ENCODE data around the gene PDIK1L.

PDIK1L gene

GRCh38 chr1:26094076-26094669 lies 17.5 kb upstream of the PDIK1L start:
- TF ChIP-seq POLR2AphosphoS5 (IDR thresholded peaks at IDR 0.05; ENCODE audit: low read depth, low read length) (no peak), TAF1 (IDR thresholded peaks at IDR 0.05; ENCODE audit: borderline replicate concordance, insufficient read depth, low read length) (no peak), SIN3A (IDR thresholded peaks at IDR 0.05; ENCODE audit: borderline replicate concordance, insufficient read depth, low read length) (no peak), FOXP2 (optimal IDR thresholded peaks at IDR 0.05; ENCODE audit: borderline replicate concordance, extremely low read depth, extremely low read length, insufficient read depth) (no peak), REST (IDR thresholded peaks at IDR 0.05; ENCODE audit: insufficient read depth in 1 of 2, low read depth in 2 of 2, low read length in 2 of 2) (no peak)

- TF ChIP-seq SIN3A (IDR thresholded peaks at IDR 0.05; ENCODE audit: borderline replicate concordance, insufficient read depth, low read length) (no peak), FOXP2 (optimal IDR thresholded peaks at IDR 0.05; ENCODE audit: borderline replicate concordance, extremely low read depth, extremely low read length, insufficient read depth) (peak; percentile 33)
Observed at GRCh38 chr1:26094677-26095383, 16.8 kb upstream of the PDIK1L start.

DNA sequence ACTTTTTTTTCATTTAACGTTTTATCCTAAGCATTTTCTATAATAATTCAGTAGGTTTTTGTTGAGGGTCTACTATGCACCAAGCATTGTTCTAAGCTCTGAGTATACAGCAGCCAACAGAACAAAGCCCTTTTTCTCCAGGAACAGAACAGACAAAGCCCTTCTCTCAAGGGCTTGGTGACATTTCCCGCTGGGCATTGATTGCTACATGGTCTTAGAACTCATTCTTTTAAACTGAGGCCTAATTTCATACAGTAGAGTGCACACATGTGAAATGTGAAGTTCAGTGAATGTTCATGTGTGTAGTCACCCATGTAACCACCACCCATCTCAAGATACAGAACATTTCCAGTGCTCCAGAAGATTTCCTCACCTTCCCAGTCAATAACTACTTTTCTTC lies 15.2 kb upstream of the PDIK1L start:
- no peak for TF ChIP-seq REST (IDR thresholded peaks at IDR 0.05; ENCODE audit: insufficient read depth in 1 of 2, low read depth in 2 of 2, low read length in 2 of 2)

GRCh38 chr1:26097696-26098095 lies 13.9 kb upstream of the PDIK1L start:
- TF ChIP-seq SIN3A (IDR thresholded peaks at IDR 0.05; ENCODE audit: borderline replicate concordance, insufficient read depth, low read length): no peak
- TF ChIP-seq TAF1 (IDR thresholded peaks at IDR 0.05; ENCODE audit: borderline replicate concordance, insufficient read depth, low read length): no peak
- no peak for TF ChIP-seq REST (IDR thresholded peaks at IDR 0.05; ENCODE audit: insufficient read depth in 1 of 2, low read depth in 2 of 2, low read length in 2 of 2)
- TF ChIP-seq POLR2AphosphoS5 (IDR thresholded peaks at IDR 0.05; ENCODE audit: low read depth, low read length): no peak
- no peak for TF ChIP-seq FOXP2 (optimal IDR thresholded peaks at IDR 0.05; ENCODE audit: borderline replicate concordance, extremely low read depth, extremely low read length, insufficient read depth)

- TF ChIP-seq TAF1 (IDR thresholded peaks at IDR 0.05; ENCODE audit: borderline replicate concordance, insufficient read depth, low read length) (no peak), FOXP2 (optimal IDR thresholded peaks at IDR 0.05; ENCODE audit: borderline replicate concordance, extremely low read depth, extremely low read length, insufficient read depth) (no peak), POLR2AphosphoS5 (IDR thresholded peaks at IDR 0.05; ENCODE audit: low read depth, low read length) (no peak), REST (IDR thresholded peaks at IDR 0.05; ENCODE audit: insufficient read depth in 1 of 2, low read depth in 2 of 2, low read length in 2 of 2) (no peak), SIN3A (IDR thresholded peaks at IDR 0.05; ENCODE audit: borderline replicate concordance, insufficient read depth, low read length) (no peak)
Observed at GRCh38 chr1:26098602-26099001, 13.0 kb upstream of the PDIK1L start.
